ENCODE measurements around the gene FHOD3.

FHOD3 gene

DNA sequence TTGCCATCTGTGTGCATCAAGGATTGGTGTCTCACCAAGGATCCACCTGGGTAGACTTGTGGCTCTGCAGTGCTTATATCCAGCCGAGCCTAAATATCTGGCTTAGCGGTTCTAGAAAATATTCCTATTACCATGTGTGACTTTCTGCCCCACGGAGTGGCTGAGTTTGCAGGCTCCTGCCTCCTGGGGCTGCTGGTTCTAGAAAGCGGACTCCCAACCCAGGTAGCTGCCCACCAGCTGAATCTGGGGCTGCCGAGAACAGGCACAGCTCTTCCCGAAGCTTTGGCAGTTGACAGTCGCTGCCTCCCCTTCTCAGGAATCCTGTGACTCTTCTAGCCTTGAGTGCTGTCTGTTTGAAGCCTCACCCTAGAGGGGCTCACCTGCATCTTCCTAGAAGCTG lies 426.7 kb downstream of the FHOD3 start:
- DNase-seq (ENCODE audit: low read depth in 3 of 3, low spot score in 1 of 3) = no peak

DNA sequence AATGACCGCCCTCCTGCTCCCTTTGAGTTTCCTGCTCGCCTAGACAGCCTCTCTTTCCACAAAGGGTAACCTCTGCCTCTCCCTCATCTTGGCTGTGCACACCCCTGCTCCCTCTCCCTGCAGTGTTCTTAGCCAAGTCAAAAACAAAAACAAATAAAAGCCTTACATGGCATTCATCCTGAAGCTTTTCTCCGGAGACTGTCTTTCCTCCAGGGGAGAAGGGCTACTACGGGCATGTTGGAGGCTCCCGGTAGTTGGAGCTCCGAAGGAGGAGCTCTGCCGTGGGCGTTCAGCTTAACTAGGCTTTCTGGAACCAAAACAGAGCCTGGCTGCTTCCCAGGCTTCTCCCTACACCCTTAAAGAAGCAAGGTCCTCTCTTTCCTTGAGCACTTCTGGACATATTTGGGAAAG lies 427.1 kb downstream of the FHOD3 start:
- no peak for DNase-seq (ENCODE audit: low read depth in 3 of 3, low spot score in 1 of 3)

DNA sequence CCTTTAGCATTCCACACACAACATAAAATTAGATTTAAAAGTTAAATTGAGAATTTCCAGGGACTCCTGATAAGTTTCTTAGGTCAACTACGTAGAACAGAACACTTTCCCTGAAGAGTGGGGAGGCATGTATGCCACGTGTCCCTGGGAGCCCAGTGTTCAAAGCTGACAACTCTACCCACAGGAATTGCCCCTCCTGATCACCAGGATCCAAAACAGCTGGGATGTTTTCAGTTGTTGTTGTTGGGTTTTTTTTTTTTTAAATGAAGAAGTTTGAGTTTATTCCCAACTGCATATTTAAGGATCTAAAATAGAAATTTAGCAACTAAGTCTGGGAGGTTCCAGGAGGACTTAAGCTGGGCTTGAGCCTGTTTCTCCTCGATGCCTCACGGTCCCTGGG lies 430.8 kb downstream of the FHOD3 start:
- DNase-seq (ENCODE audit: low read depth in 3 of 3, low spot score in 1 of 3) = no peak

DNA sequence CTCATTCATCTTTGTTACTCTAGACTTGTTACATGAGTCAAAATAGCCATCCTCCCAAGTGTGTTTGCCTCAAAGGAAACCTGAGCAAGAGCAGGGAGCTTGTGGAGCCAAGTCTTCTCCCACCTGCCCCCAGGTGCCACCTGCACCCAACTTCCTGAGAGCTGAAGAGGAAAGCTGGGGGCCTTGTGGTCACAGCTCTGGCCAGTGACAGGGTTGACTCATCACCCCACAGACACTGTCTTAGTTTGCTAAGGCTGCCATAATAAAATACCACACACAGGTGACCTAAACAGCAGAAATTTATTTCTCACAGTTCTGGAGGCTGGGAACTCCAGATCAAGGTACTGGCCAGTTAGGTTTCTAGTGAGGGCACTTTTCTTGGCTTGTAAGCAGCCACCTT lies 431.7 kb downstream of the FHOD3 start:
- no peak for DNase-seq (ENCODE audit: low read depth in 3 of 3, low spot score in 1 of 3)

DNA sequence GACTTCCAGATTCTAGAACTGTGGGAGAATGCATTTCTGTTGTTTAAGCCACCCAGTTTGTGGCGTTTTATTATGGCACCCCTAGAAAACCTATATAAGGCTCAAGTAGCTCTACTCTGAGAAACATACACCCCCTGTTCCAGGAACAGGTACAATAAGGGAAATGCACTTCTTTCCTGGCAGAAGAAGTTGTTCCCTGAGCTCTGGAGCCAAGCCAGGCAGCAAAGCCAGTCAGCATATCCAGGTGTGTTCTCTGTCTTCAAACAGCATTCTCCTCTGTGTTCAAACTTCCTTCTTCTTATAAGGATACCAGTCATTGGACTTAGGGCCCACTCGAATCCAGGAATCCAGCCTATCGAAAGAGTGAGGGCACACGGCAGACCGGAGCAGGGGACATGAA lies 434.8 kb downstream of the FHOD3 start:
- DNase-seq (ENCODE audit: low read depth in 3 of 3, low spot score in 1 of 3) = no peak

DNA sequence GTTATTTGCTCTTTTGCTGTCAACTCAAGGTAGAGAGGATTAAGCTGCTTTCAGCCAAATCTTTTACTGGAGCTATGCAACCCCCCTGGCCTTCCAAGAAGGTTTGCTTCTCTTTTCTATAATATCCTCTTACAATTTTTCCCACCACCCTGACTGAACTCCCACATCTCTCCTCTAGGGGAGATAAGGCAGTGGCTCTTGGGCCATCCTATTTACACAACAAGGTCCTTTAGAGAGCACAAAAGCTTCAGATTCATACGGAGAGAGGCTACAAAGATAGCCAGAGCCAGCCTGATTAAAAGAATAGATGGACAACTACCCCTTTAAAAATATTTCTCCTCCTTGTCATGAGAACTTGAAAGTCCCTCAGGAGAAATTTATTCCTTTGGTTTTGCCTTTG lies 435.6 kb downstream of the FHOD3 start:
- DNase-seq (ENCODE audit: low read depth in 3 of 3, low spot score in 1 of 3) = no peak

DNA sequence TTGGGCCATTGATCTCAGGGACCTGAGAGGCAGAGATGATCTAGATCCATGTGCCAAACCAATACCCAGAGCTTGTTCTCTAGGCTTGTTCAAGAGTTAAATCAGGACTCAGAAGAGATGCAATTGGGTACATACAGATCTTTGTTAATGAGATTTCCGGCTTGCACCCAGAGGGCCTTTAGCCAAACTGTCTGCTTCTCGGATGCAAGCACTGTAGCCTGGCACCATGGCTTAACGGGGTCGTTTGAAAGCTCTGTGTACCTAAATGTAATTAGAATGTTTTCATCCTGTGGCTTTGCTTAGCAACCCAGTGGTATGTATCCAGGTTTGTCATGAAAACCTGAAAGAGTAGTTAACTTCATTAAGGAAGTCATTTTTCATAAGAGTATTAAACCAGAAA lies 437.1 kb downstream of the FHOD3 start:
- no peak for DNase-seq (ENCODE audit: low read depth in 3 of 3, low spot score in 1 of 3)

DNA sequence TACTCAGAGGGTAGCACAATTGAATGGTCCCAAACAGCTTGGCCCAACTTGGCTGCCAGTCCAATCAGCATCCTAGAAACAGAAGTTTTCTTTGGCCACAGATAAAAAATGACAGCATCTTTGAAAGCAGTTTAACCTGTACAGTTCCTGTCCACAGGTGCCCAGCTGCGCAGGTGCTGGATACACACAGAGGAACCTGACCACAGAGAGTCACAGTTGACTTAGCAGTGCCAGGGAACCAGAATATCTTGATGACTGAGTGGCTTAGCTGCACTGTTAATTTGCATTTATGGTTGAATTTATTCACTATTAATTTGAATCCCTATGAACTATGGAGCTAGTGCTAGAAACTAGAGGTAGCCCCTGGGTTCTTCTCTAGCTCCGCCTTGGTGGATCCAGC lies 437.6 kb downstream of the FHOD3 start:
- DNase-seq (ENCODE audit: low read depth in 3 of 3, low spot score in 1 of 3) = no peak

DNA sequence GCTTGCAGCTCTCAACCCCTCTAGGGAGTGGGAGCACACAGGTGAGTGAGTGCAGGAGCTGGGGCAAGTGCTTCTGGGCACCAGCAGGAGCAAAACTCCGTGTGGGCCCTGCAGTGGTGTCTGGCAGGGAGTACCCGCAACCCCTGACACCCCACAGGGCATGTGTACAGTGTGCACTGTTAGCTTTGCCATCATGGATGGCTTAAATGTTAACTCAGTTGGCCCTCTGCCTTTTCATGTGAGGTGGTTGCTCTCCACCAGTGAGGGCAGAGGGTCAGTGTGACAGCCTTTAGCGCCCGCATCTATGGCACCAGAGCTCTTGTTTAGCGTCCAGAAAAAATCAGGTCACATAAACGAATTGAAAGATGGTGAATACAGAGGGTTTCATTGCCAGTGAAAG lies 438.6 kb downstream of the FHOD3 start:
- no peak for DNase-seq (ENCODE audit: low read depth in 3 of 3, low spot score in 1 of 3)

DNA sequence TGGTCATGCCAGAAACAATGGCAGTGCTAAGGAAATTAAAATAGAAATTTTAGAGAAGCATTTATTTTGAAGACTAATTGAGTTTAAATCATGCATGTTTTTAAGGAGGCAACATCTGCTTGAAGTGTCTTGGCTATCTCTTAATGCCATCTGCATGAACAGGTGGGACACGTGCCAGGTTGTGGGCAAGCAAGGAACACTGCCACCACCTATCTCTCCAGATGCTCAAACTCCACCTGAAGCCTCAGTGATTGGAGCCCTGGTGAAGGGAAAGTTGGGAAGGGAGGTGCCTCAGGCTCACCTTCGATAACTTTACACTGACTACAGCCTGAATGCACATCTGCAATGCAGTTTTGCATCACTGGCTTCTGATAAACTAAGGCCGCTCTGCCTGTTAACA lies 439.8 kb downstream of the FHOD3 start:
- DNase-seq (ENCODE audit: low read depth in 3 of 3, low spot score in 1 of 3) = no peak

DNA sequence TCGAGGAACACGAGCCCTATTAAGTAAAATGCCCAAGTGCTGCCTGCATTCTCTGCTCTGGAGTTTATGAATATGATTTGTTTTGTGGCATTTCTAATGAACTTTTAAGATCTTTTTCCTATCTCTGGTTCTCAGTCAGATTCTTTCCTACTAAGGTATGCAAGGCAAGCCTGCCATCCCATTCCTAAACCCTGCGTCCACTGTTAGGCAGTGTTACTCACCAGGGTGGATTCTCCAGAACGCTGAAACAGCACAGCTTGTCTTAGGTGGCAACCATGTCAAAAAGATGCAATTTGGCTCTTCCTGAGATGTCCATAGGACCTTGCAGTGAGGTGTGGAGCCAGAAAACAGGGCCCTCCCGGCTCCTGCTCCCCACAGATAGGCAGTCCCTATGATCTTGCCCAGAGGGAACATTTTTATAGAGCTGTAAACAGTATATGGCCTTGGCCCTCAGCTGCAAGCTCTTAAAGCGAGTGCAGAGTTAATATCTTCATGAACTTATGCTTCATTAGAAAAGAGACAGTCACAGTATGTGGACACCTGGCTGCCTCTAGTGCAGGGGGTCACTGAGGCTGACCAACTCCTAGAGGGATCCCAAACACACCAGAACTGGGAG lies 446.9 kb downstream of the FHOD3 start:
- DNase-seq (ENCODE audit: low read depth in 3 of 3, low spot score in 1 of 3) = no peak

DNA sequence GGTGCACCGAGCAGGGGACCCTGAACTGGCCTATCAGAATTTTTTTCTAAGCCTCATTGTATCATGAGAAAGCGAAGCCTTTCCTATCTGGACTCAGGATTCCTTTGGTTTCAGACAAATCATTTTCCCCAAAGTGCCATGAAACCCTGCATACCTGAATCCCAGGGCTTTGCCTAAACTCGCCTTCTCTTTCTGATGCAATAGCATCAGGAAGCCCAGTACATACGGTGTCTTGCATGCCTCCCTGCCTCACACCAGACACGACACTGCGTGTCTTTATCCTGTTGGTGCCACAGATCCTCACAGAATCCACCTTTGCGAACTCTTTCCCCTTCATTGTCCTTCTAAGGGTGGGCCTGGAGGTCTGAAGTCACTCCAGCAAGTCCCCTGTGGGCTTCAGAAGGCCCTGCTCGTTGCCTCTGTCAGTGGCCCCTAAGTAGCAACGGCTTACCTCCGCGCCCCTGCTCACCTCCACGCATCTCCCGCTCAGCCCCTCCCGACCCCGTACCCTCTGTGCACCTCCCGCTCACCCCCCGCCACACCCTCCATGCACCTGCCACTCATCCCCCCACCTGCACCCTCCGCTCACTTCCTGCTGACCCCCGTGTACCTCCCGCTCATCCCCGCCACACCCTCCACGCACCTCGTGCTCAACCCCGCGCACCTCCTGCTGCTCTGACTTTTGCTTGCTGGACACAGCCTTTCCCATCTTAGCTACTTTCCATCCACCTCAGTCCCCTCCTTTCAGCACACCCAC lies 447.9 kb downstream of the FHOD3 start:
- DNase-seq (ENCODE audit: low read depth in 3 of 3, low spot score in 1 of 3) = no peak

DNA sequence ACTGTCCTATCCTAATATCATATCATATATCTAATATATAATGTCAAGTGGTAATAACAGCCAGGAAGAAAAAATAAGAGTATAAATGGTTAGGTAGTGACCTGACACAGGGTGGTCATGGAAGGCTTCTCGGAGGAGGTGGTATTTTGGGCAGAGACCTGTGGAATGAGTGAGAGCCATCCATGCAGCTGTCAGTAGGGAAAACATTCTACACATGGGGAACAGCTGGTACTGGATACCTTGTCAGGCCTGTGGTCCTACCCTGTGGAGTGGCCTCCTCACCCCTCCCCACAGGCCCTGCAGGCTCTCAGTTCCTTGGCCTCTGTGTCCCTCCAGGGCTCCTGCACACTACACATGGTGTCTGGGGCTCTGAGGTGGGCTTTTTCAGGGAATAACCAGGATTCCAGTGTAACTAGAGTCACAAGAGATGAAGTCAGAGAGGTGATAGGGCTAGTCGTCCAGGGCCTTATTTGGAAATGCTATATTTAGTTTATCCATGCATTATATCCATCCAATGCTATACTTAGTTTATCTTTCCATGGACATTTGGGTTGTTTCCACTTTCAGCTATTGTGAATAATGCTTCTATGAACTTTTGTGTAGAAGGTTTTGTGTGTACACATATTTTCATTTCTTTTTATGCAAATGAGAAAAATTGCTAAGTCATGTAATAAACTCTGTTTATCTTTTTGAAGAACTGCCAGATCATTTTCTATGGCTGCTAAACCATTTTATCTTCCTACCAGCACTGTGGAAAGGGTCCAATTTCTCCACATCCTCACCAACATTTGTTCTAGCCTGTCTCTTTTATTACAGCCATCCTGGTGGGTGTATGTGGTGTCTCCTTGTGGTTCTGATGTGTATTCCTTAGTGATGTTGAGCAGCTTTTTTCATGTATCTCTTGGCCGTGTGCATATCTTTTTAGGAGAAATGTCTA lies 455.7 kb downstream of the FHOD3 start:
- no peak for DNase-seq (ENCODE audit: low read depth in 3 of 3, low spot score in 1 of 3)

DNA sequence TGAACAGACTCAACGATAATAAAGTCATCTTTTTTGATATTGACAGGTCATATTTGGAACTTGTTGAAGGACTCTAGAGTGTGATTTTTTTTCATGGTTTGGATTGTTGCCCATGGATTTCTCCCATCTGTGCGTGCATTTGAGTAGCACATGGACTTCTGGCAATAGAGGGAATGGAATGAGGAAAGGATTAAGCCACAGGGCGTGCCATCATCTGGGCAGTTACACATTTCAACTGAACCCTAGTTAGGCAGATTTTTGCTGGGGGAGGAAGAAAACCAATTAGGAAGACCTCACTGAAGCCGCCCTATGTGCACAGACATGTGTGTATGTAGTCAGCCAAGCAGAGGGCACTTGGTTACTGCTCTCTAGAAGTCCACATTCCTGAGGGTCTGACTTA lies 458.7 kb downstream of the FHOD3 start:
- DNase-seq (ENCODE audit: low read depth in 3 of 3, low spot score in 1 of 3) = no peak

DNA sequence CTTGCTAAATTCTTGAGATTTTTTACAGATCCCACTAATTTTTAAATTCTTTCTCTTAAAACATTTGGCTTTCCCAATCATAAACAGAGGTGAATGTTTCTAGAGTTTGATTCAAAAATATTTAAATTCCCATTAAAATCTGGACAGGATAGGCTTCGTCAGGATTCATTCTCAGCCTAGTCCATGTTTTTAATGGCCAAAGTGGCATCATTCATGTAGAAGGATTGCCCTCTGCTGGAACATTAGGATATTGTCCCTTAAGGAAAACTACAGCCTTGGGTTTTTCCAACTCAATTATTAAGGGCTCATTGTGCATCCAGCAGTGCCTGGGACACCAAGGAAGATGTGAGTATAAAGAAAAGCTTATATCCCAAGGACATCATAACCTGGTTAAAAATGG lies 459.6 kb downstream of the FHOD3 start:
- DNase-seq (ENCODE audit: low read depth in 3 of 3, low spot score in 1 of 3) = no peak

DNA sequence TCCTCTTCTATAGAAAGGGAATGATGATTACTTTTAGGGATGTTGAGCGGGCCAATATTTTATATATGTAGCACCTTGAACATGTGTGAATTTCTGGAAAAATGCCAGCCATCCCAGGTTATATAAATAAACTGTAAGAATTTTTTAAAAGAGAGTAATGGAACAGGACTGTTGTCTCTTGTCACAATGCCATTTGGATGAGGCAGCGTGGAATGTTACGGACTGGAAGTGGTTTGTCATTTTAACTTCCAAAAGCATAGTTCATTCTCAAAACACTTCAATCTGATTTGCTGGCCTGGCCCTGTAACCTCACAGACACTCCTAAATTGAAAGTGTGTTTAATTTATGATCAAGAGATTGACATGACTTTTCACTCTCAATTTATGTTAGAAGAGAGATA lies 460.5 kb downstream of the FHOD3 start:
- no peak for DNase-seq (ENCODE audit: low read depth in 3 of 3, low spot score in 1 of 3)

DNA sequence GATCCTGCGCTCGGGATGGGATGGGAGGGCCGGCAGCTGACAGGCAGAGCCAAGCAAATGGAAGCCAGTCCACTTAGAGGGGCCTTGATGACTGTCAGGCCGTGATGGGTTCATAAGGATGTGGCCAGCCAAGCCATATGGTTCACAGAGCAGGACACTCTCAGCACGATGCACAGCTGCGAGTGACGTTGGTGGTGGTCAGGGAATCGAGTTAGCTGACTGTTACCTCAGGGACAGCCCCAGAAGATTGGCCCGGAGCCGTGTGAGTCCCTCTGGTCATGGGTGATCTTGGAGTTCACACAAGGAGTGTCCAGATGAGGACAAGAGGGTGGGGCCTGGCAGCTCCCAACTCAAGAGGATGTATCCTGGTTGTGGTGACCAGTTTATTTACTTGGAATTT lies 461.1 kb downstream of the FHOD3 start:
- DNase-seq (ENCODE audit: low read depth in 3 of 3, low spot score in 1 of 3) = no peak

DNA sequence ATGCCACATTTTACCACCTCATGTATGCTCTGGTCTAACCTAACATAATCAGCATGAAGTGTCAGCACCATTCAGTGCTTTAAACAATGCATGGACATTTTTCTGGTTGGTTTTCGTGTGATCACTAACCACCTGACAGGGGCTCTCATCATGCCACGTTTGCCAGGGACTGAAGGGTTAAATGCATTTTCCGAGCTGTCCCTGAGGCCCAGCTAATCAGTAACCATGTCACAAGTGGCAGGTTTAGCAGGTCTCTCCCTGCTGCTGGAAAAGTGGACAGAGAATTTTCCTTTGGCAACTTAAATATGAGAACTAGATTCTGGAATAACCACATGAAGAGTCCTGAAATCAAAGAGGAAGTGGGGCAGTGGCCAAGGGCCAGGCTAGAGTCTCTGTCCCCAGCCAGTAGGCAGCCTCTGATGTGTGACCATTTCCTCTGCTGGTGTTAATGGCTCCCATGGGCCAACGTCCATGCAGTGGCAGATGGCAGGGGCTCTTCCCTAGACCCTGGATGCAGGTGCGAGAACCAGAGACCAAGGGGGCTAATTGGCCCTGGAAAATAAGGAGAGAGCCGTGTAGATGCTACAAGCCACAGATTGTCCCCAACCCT lies 461.8 kb downstream of the FHOD3 start:
- no peak for DNase-seq (ENCODE audit: low read depth in 3 of 3, low spot score in 1 of 3)

DNA sequence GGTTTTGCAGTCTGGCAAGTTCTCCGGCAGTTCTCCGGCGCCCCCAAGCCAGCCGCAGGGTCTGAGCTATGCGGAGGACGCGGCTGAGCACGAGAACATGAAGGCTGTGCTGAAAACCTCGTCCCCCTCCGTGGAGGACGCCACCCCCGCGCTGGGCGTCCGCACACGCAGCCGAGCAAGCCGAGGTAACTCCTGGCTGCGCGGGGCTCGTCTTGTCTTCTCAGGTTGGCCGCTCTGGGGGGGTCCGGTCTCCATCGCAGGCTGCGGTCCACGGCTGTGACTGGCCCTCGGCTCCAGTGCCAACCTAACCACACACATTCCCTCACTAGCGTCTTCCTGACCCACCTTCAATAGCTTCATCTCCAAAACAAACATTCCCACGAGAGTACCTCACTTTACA lies 463.1 kb downstream of the FHOD3 start:
- DNase-seq (ENCODE audit: low read depth in 3 of 3, low spot score in 1 of 3) = no peak

DNA sequence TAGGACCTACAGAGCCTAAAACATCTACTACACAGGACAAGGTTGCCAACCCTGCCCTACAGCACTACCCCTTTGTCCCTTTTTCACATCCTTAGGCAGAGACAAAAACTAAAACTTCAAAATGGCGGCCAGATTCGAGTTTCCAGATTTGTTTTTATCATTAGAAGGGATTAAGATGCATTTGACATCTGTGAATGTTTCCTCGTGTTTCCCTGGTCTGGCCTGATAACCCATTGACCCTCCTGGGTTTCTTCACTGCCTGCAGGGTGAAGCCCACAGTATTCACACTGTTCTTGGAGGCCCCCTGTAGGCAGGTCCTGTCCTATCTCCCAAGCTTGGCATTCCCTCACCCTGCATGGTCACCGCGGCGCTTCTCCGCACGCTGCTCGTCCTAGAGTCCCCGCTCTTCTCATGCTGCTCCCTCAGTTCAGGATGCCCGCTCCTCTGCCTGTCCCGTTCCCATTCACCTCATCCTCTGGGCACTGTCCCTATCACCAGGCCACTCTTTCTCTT lies 463.7 kb downstream of the FHOD3 start:
- DNase-seq (ENCODE audit: low read depth in 3 of 3, low spot score in 1 of 3) = no peak

DNA sequence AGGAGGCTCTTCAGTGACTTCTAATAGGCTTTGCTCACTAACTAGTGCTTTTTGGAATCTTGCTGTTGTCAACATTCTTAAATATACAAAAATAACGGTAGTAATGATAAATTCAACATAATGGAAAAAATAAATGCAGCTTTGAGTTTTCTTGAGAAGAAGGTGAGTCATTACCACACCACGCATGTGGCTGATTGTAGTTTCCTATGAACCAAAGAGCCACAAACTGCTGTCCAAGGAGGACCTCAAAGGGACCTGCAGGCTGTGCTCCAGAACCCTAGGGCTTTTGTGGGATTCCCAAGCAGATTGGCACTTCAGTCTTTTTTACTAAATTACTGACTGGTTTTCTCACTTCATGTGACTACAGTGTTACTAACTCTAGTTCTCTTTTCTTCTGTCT lies 464.6 kb downstream of the FHOD3 start:
- DNase-seq (ENCODE audit: low read depth in 3 of 3, low spot score in 1 of 3) = no peak
